Endodermal cell (in vitro differentiated cells): ENCODE measurements around the gene SPTB. TPM values are rescaled to one million over a fixed set of nuclear protein-coding genes. Genes with fewer than 3 reads are reported as not detected.

Experiments used
- DNase-seq: peaks from one replicate; pipeline ENCODE4 v3.0.0-alpha.2; 2017
- H3K27ac ChIP-seq: 2 replicates; pipeline ENCODE4 v1.5.1; 2013; ENCODE audit warnings: mild to moderate bottlenecking, low read depth, low read length, moderate library complexity
- H3K27me3 ChIP-seq: 2 replicates; pipeline ENCODE4 v1.6.1; 2013; ENCODE audit warnings: mild to moderate bottlenecking, low read length, moderate library complexity; ENCODE audit not compliant: insufficient read depth, control insufficient read depth, poor library complexity, severe bottlenecking
- H3K36me3 ChIP-seq: 2 replicates; pipeline ENCODE4 v1.7.0; 2013; ENCODE audit warnings: mild to moderate bottlenecking, low read length, moderate library complexity; ENCODE audit not compliant: control insufficient read depth, insufficient read depth
- H3K4me1 ChIP-seq: one replicate; pipeline ENCODE4 v1.7.0; 2013; ENCODE audit warnings: low read length; ENCODE audit not compliant: control insufficient read depth, insufficient read depth
- H3K4me3 ChIP-seq: 2 replicates; pipeline ENCODE4 v1.5.1; 2013; ENCODE audit warnings: mild to moderate bottlenecking, low read length, moderate library complexity
- H3K9ac ChIP-seq: 2 replicates; pipeline ENCODE4 v1.6.1; 2013; ENCODE audit warnings: mild to moderate bottlenecking, low read length, moderate library complexity; ENCODE audit not compliant: poor library complexity, severe bottlenecking; ENCODE audit errors: extremely low read depth
- H3K9me3 ChIP-seq: 2 replicates; pipeline ENCODE4 v1.6.1; 2013; ENCODE audit warnings: mild to moderate bottlenecking, low read length, moderate library complexity; ENCODE audit not compliant: control insufficient read depth
- H3K27ac Mint-ChIP-seq: 2 replicates; pipeline ENCODE4 v1.8.0; 2020; ENCODE audit warnings: mixed read lengths
- H3K27me3 Mint-ChIP-seq: 2 replicates; pipeline ENCODE4 v1.8.0; 2021; ENCODE audit warnings: mild to moderate bottlenecking, mixed read lengths; ENCODE audit not compliant: insufficient read depth
- H3K36me3 Mint-ChIP-seq: 2 replicates; pipeline ENCODE4 v1.8.0; 2020; ENCODE audit warnings: low read depth, mixed read lengths
- H3K4me1 Mint-ChIP-seq: 2 replicates; pipeline ENCODE4 v1.8.0; 2020; ENCODE audit warnings: mixed read lengths
- H3K4me3 Mint-ChIP-seq: 2 replicates; pipeline ENCODE4 v1.8.0; 2020; ENCODE audit warnings: mild to moderate bottlenecking, moderate library complexity, mixed read lengths
- H3K9me3 Mint-ChIP-seq: 2 replicates; pipeline ENCODE4 v1.8.0; 2020; ENCODE audit warnings: mild to moderate bottlenecking, mixed read lengths
- CTCF ChIP-seq: fragments of 200-600 bp; sonication (generic); conservative IDR thresholded peaks from 2 replicates; pipeline ENCODE4 v1.5.0; 2021; ENCODE audit warnings: antibody characterized with exemption, mild to moderate bottlenecking
- WGBS, 2 experiments: methylation state at CpG; one replicate each; pipeline versions ENCODE4 v1.1.5 to v1.1.7; 2013; ENCODE audit warnings: missing lambda C conversion rate in 2 of 2, mixed read lengths in 1 of 2; ENCODE audit not compliant: insufficient coverage in 1 of 2, insufficient read length in 1 of 2; 5-methylcytosine and 5-hydroxymethylcytosine counted together
- total RNA-seq, 2 donors: library from RNA; stranded (reverse); fragmentation: NEBNext Ultra II Directional in 1 of 2; extraction: Animal tissue kit (Norgen Biotek cat#: 25700) in 1 of 2; gene quantifications; 2 replicates in 1 of 2; 3 replicates in 1 of 2; pipeline ENCODE4 v1.2.1, GENCODE V29; 2021

Gene SPTB
- total RNA-seq, 2 donors from 2014 or later: 0.77 to 1.4 TPM

DNA sequence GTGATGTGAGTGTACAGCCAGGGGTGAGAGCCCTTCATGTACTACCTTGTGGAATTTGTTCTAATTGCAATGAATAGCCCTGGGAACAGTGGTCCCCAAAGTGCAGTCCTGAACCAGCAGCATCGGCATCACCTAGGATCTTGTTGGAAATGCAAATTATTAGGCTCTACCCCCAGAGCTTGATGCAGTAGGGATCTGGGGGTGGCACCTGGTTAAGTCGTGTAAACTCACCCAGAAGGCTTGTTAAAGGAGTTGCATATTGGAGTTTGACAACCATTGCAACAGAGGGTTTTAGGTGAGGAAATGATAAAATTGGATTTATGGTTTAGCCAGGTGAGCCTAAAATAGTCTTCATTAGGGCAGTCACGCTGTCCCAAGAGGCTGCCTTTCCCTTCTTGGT, 102.2 kb downstream of the SPTB start:
- no peaks in the 10 kb centered on the region for H3K27me3 Mint-ChIP-seq
- Histone ChIP-seq H3K4me1 (no peaks in the 10 kb centered on the region), H3K4me3 (no peak overlapping the region), H3K27ac (no peak overlapping the region), H3K27me3 (no peaks in the 10 kb centered on the region), H3K9me3 (peaks cover 17% of the 10 kb centered on the region), H3K36me3 (no peaks in the 10 kb centered on the region), H3K9ac (no peak overlapping the region)
- no peak overlapping the region for H3K4me3 Mint-ChIP-seq
- 89 to 90% methylated on average over 3 of the region's 3 CpGs for WGBS, 2 experiments
- no peak for DNase-seq
- peaks cover 33% of the 10 kb centered on the region for H3K9me3 Mint-ChIP-seq
- H3K36me3 Mint-ChIP-seq: no peaks in the 10 kb centered on the region
- no peak overlapping the region for H3K27ac Mint-ChIP-seq
- no peak for TF ChIP-seq CTCF
- peaks cover 5% of the 10 kb centered on the region for H3K4me1 Mint-ChIP-seq

DNA sequence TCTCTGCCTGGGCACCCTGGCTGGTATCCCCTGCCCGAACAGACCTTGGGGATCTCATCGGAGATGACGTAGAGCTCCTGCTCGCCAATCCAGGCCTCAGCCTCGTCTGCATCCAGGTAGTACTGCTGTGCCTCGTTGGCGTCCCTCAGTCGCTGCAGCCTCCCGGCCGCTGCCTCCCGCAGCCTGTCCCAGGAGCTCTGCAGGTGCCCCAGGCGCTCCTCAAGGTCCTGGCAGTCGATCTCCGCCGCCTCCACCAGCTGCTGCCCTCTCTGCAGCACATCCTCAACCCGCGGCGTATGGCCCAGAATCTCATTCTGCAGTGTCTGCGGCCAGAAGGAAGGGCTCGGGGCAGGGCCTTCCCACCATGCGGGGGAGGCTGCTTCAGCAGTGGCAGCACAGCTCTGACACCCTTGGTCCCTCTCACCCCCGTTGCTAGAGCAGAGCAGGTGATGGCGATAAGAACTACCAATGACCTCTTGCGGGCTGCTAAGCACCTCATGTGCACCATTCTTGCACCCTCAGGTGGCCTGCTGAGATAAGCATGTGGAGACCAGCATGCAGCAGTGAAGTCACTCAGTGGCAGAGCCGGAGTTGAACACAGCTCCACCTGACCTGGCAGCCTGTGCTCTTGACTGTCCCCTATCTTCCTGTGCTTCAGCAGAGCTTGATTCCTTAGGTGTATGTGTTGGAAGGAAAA, 104.5 kb downstream of the SPTB start:
- Histone ChIP-seq H3K27ac (no peak overlapping the region), H3K4me1 (no peaks in the 10 kb centered on the region), H3K9ac (no peak overlapping the region), H3K9me3 (peaks cover 17% of the 10 kb centered on the region), H3K27me3 (no peaks in the 10 kb centered on the region), H3K4me3 (no peak overlapping the region), H3K36me3 (no peaks in the 10 kb centered on the region)
- Mint-ChIP-seq H3K4me3 (no peak overlapping the region), H3K36me3 (no peaks in the 10 kb centered on the region), H3K27me3 (no peaks in the 10 kb centered on the region), H3K27ac (no peak overlapping the region), H3K9me3 (peaks cover 36% of the 10 kb centered on the region), H3K4me1 (peaks cover 5% of the 10 kb centered on the region)
- no peak for DNase-seq
- 94 to 95% methylated on average over 18 to 25 of the region's 25 CpGs for WGBS, 2 experiments
- TF ChIP-seq CTCF: no peak

DNA sequence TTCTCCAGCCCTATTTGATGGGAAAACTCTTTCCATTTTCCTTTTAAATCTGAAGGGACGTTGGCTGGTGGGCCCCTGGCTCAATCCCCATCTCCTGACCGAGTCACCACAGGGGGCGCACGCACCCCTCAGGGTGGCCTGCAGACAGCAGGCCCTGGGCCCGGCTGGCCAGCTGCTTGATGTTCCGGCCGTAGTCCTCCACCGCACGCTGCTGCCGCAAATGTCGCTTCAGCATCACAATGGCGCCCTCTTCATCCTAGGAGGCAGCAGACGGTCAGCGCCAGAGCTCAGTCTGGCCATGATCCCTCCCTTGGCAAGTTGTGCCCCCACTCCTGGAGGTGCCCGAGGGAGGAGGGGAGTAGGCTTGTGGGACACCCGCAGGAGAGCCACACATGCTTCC, 105.4 kb downstream of the SPTB start:
- 95 to 100% methylated on average over 3 to 16 of the region's 16 CpGs for WGBS, 2 experiments
- H3K4me1 Mint-ChIP-seq: peaks cover 5% of the 10 kb centered on the region

More for the DNA sequence above, 105.4 kb downstream of the SPTB start:
- H3K9me3 ChIP-seq: peaks cover 17% of the 10 kb centered on the region
- Mint-ChIP-seq H3K27ac (no peak overlapping the region), H3K9me3 (peaks cover 36% of the 10 kb centered on the region), H3K36me3 (no peaks in the 10 kb centered on the region), H3K27me3 (no peaks in the 10 kb centered on the region), H3K4me3 (no peak overlapping the region)
- no peaks in the 10 kb centered on the region for H3K4me1 ChIP-seq
- H3K27ac ChIP-seq: no peak overlapping the region
- H3K27me3 ChIP-seq: no peaks in the 10 kb centered on the region
- DNase-seq: no peak
- H3K36me3 ChIP-seq: no peaks in the 10 kb centered on the region
- no peak for TF ChIP-seq CTCF
- H3K4me3 ChIP-seq: no peak overlapping the region
- H3K9ac ChIP-seq: no peak overlapping the region
